ENCODE measurements around the gene ZNF41. TPM values are rescaled to one million over a fixed set of nuclear protein-coding genes. Genes with fewer than 3 reads are reported as not detected.

ZNF41 gene
- total and polyA plus RNA-seq, 2 of the 8 experiments (the other 6 are each of a cell fraction or from before 2014, with no cell fraction given), result 1.8 to 5.3 TPM

DNA sequence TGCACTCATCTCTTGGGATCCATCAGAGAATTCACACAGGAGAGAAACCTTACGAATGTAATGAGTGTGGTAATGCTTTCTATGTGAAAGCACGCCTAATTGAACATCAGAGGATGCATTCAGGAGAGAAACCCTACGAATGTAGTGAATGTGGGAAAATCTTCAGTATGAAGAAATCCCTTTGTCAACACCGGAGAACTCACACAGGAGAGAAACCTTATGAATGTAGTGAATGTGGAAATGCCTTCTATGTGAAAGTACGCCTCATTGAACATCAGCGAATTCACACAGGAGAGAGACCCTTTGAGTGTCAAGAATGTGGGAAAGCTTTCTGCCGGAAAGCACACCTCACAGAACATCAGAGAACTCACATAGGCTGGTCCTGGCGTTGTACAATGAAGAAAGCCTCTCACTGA lies 69.8 kb downstream of the ZNF41 start:
- H4K20me1 ChIP-seq (replicated peaks in 1 of 2; ENCODE audit: control insufficient read depth in 1 of 2, insufficient read depth in 2 of 2, low read length in 2 of 2), result no peaks in the 10 kb centered on the region
- H3K36me3 ChIP-seq (ENCODE audit: control insufficient read depth in 2 of 4, insufficient read depth in 4 of 4, low read length in 3 of 4), result peaks cover 0 to 32% (median 0%) of the 10 kb centered on the region in 4 experiments; a peak in 2 of 8 replicates
- no peak overlapping the region for H2BK5ac ChIP-seq (ENCODE audit: low read depth, low read length)
- no peaks in the 10 kb centered on the region for H3K27me3 ChIP-seq (replicated peaks in 1 of 4; ENCODE audit: control insufficient read depth in 3 of 4, extremely low read depth in 1 of 4, insufficient read depth in 3 of 4, low read length in 3 of 4)
- H4K5ac ChIP-seq (ENCODE audit: insufficient read length, low read depth, low read length), result no peak overlapping the region
- peaks cover 25 to 34% of the 10 kb centered on the region in 2 experiments for H3K9me3 ChIP-seq (ENCODE audit: insufficient read depth in 2 of 2, low read depth in 1 of 2, low read length in 1 of 2)
- H3K79me2 ChIP-seq (ENCODE audit: control insufficient read depth in 1 of 2, insufficient read depth in 2 of 2, low read length in 2 of 2), result no peaks in the 10 kb centered on the region
- no peak overlapping the region for H3K18ac ChIP-seq (ENCODE audit: extremely low read depth, low read length)
- 90% methylated on average over 7 of the region's 8 CpGs; no CpG with 5 or more reads in 1 of the 2 experiments for WGBS, 2 experiments (ENCODE audit: extremely low coverage in 1 of 2, insufficient coverage in 1 of 2, insufficient read length in 1 of 2, insufficient replicate concordance in 2 of 2, low coverage in 1 of 2, low lambda C conversion rate in 2 of 2, missing lambda C conversion rate in 1 of 2)
- FAIRE-seq, result no peak
- H2BK15ac ChIP-seq (ENCODE audit: low read length), result no peak overlapping the region
- H3K4ac ChIP-seq (replicated peaks; ENCODE audit: insufficient read length, low read depth, low read length), result no peak overlapping the region
- H3K9ac ChIP-seq (replicated peaks in 1 of 4; ENCODE audit: extremely low read depth in 1 of 4, low read depth in 3 of 4, low read length in 3 of 4), result no peak overlapping the region
- no peak for DNase-seq (ENCODE audit: low read depth in 1 of 2, low spot score in 2 of 2)
- H2BK120ac ChIP-seq (replicated peaks; ENCODE audit: low read depth, low read length), result no peak overlapping the region
- H3K4me2 ChIP-seq (ENCODE audit: insufficient read depth in 1 of 2, low read depth in 2 of 2, low read length in 2 of 2), result no peak overlapping the region
- H3K27ac ChIP-seq (ENCODE audit: low read depth, low read length), result no peak overlapping the region
- ChIA-PET POLR2A (ENCODE audit: partially characterized antibody) (no interaction called here), CTCF (ENCODE audit: partially characterized antibody) (no interaction called here)
- H4K8ac ChIP-seq (ENCODE audit: extremely low read depth, insufficient read depth, low read length), result no peak overlapping the region
- H3K4me1 ChIP-seq (replicated peaks in 1 of 4; ENCODE audit: control insufficient read depth in 3 of 4, insufficient read depth in 4 of 4, low read length in 3 of 4), result no peaks in the 10 kb centered on the region
- no peaks in the 10 kb centered on the region for H3K79me1 ChIP-seq (ENCODE audit: low read depth, low read length)
- no peak overlapping the region for H3K4me3 ChIP-seq (ENCODE audit: extremely low read depth in 1 of 4, insufficient read depth in 2 of 4, low read depth in 3 of 4, low read length in 4 of 4)
- H2AFZ ChIP-seq (ENCODE audit: low read length), result no peak overlapping the region
- no peak overlapping the region for H2BK12ac ChIP-seq (ENCODE audit: low read depth, low read length)
- no peak overlapping the region for H2AK5ac ChIP-seq (ENCODE audit: low read depth, low read length)
- no peak overlapping the region for H2BK20ac ChIP-seq (ENCODE audit: low read length)
- TF ChIP-seq ZNF274 (IDR thresholded peaks at IDR 0.05; ENCODE audit: borderline replicate concordance, extremely low read depth, low read length), result peak; percentile 88
- no peak for TF ChIP-seq USF2 (IDR thresholded peaks at IDR 0.05; ENCODE audit: low read length)
- no peaks in the 10 kb centered on the region for H3K23me2 ChIP-seq (ENCODE audit: low read depth, low read length)
- no peak overlapping the region for H3K56ac ChIP-seq (replicated peaks; ENCODE audit: insufficient read length, low read depth, low read length)
- no peak overlapping the region for H4K91ac ChIP-seq (replicated peaks; ENCODE audit: insufficient read length, low read length)
- H3K23ac ChIP-seq (ENCODE audit: insufficient read length), result no peak overlapping the region
- H3K14ac ChIP-seq (ENCODE audit: insufficient read length), result no peak overlapping the region

Other genes with a start within 250 kb of the ZNF41 start
- 2.0 and 2.2 TPM in 2 replicates for gene ZNF157, start 112.6 kb downstream of the ZNF41 start, total RNA-seq (2021; fragmentation: NEBNext Ultra II Directional; extraction: Animal tissue kit (Norgen Biotek cat#: 25700))
- 0.47 and 0.67 TPM in 2 replicates for gene ZNF157, start 112.6 kb downstream of the ZNF41 start, polyA plus RNA-seq (2011; rRNA removed)
- gene ARAF, start 78.0 kb upstream of the ZNF41 start, total RNA-seq (2021; fragmentation: NEBNext Ultra II Directional; extraction: Animal tissue kit (Norgen Biotek cat#: 25700)), result 45.2 and 48.3 TPM in 2 replicates
- 39.0 and 56.8 TPM in 2 replicates for gene ARAF, start 78.0 kb upstream of the ZNF41 start, polyA plus RNA-seq (2011; rRNA removed)
- gene TIMP1, start 99.2 kb upstream of the ZNF41 start, total RNA-seq (2021; fragmentation: NEBNext Ultra II Directional; extraction: Animal tissue kit (Norgen Biotek cat#: 25700)), result 58.6 and 62.5 TPM in 2 replicates
- gene TIMP1, start 99.2 kb upstream of the ZNF41 start, polyA plus RNA-seq (2011; rRNA removed), result 142 and 150 TPM in 2 replicates
- 12.9 and 14.1 TPM in 2 replicates for gene SYN1, start 136.6 kb upstream of the ZNF41 start, total RNA-seq (2021; fragmentation: NEBNext Ultra II Directional; extraction: Animal tissue kit (Norgen Biotek cat#: 25700))
- gene SYN1, start 136.6 kb upstream of the ZNF41 start, polyA plus RNA-seq (2011; rRNA removed), result 2.1 and 3.2 TPM in 2 replicates
- 2.2 and 2.4 TPM in 2 replicates for gene CFP, start 146.7 kb upstream of the ZNF41 start, total RNA-seq (2021; fragmentation: NEBNext Ultra II Directional; extraction: Animal tissue kit (Norgen Biotek cat#: 25700))
- gene CFP, start 146.7 kb upstream of the ZNF41 start, polyA plus RNA-seq (2011; rRNA removed), result 0.76 and 1.4 TPM in 2 replicates
- gene ELK1, start 167.3 kb upstream of the ZNF41 start, total RNA-seq (2021; fragmentation: NEBNext Ultra II Directional; extraction: Animal tissue kit (Norgen Biotek cat#: 25700)), result 41.4 and 42.2 TPM in 2 replicates
- 31.9 and 39.4 TPM in 2 replicates for gene ELK1, start 167.3 kb upstream of the ZNF41 start, polyA plus RNA-seq (2011; rRNA removed)
- gene UXT, start 176.0 kb upstream of the ZNF41 start, total RNA-seq (2021; fragmentation: NEBNext Ultra II Directional; extraction: Animal tissue kit (Norgen Biotek cat#: 25700)), result 68.5 and 69.4 TPM in 2 replicates
- gene UXT, start 176.0 kb upstream of the ZNF41 start, polyA plus RNA-seq (2011; rRNA removed), result 95.0 and 116 TPM in 2 replicates

Data from H1 (cell line).